ENCODE measurements around the gene MIB1. TPM values are rescaled to one million over a fixed set of nuclear protein-coding genes. Genes with fewer than 3 reads are reported as not detected.

MIB1 gene
- total RNA-seq, 1 experiment from 2014 or later: 70.5 TPM

- no peak overlapping the region for H3K4me3 ChIP-seq (ENCODE audit: low read depth, low read length, poor library complexity, severe bottlenecking)
- BruUV-seq (replicated peaks): no TSS peak
- no peaks in the 10 kb centered on the region for H3K36me3 ChIP-seq (ENCODE audit: insufficient read depth, low read length, poor library complexity, severe bottlenecking)
- peak; percentile 55 for DNase-seq (ENCODE audit: low spot score)
- H3K27ac ChIP-seq (ENCODE audit: low read depth, low read length, poor library complexity, severe bottlenecking): no peak overlapping the region
- no peaks in the 10 kb centered on the region for H3K4me1 ChIP-seq (ENCODE audit: insufficient read depth, low read length, poor library complexity, severe bottlenecking)
- TF ChIP-seq CTCF (conservative IDR thresholded peaks at IDR 0.05; ENCODE audit: low read depth, low read length): peak; percentile 81
- no peak for TF ChIP-seq EZH2 (IDR thresholded peaks at IDR 0.05; ENCODE audit: borderline replicate concordance, low read depth, low read length, poor library complexity, severe bottlenecking)
- H3K27me3 ChIP-seq (replicated peaks; ENCODE audit: insufficient read depth, low read depth, low read length, poor library complexity): no peaks in the 10 kb centered on the region
- no peaks in the 10 kb centered on the region for H3K9me3 ChIP-seq (ENCODE audit: low read depth, low read length, poor library complexity, severe bottlenecking)
- intact Hi-C loops (cut with micrococcal nuclease; ENCODE audit: unreplicated experiment): loop anchor here (5.0 kb wide), 1 partner anchor 664 kb away; no protein-coding TSS in a partner anchor
- CTCF ChIA-PET: interaction anchor here (0.6 kb wide), 1 partner anchor 17 kb away, joined by 3 read pairs; no protein-coding TSS in a partner anchor
- POLR2A ChIA-PET (ENCODE audit: low non-redundant PET): no interaction called here
Observed at GRCh38 chr18:21897811-21898210, 157.2 kb downstream of the MIB1 start.

- H3K4me1 ChIP-seq (ENCODE audit: insufficient read depth, low read length, poor library complexity, severe bottlenecking): no peaks in the 10 kb centered on the region
- ChIA-PET POLR2A (ENCODE audit: low non-redundant PET) (no interaction called here), CTCF (no interaction called here)
- no peaks in the 10 kb centered on the region for H3K9me3 ChIP-seq (ENCODE audit: low read depth, low read length, poor library complexity, severe bottlenecking)
- no peak for TF ChIP-seq EZH2 (IDR thresholded peaks at IDR 0.05; ENCODE audit: borderline replicate concordance, low read depth, low read length, poor library complexity, severe bottlenecking)
- no peak for TF ChIP-seq CTCF (conservative IDR thresholded peaks at IDR 0.05; ENCODE audit: low read depth, low read length)
- no peaks in the 10 kb centered on the region for H3K36me3 ChIP-seq (ENCODE audit: insufficient read depth, low read length, poor library complexity, severe bottlenecking)
- intact Hi-C loops (cut with micrococcal nuclease; ENCODE audit: unreplicated experiment): no loop called here
- no peak overlapping the region for H3K27ac ChIP-seq (ENCODE audit: low read depth, low read length, poor library complexity, severe bottlenecking)
- DNase-seq (ENCODE audit: low spot score): no peak
- H3K27me3 ChIP-seq (replicated peaks; ENCODE audit: insufficient read depth, low read depth, low read length, poor library complexity): no peaks in the 10 kb centered on the region
- H3K4me3 ChIP-seq (ENCODE audit: low read depth, low read length, poor library complexity, severe bottlenecking): no peak overlapping the region
- BruUV-seq (replicated peaks): no TSS peak
Observed at GRCh38 chr18:21900605-21901352, 160.2 kb downstream of the MIB1 start.

- TF ChIP-seq CTCF (conservative IDR thresholded peaks at IDR 0.05; ENCODE audit: low read depth, low read length): no peak
- TF ChIP-seq EZH2 (IDR thresholded peaks at IDR 0.05; ENCODE audit: borderline replicate concordance, low read depth, low read length, poor library complexity, severe bottlenecking): no peak
- Histone ChIP-seq H3K4me3 (ENCODE audit: low read depth, low read length, poor library complexity, severe bottlenecking) (no peak overlapping the region), H3K27me3 (replicated peaks; ENCODE audit: insufficient read depth, low read depth, low read length, poor library complexity) (no peaks in the 10 kb centered on the region), H3K36me3 (ENCODE audit: insufficient read depth, low read length, poor library complexity, severe bottlenecking) (no peaks in the 10 kb centered on the region), H3K27ac (ENCODE audit: low read depth, low read length, poor library complexity, severe bottlenecking) (no peak overlapping the region), H3K4me1 (ENCODE audit: insufficient read depth, low read length, poor library complexity, severe bottlenecking) (no peaks in the 10 kb centered on the region), H3K9me3 (ENCODE audit: low read depth, low read length, poor library complexity, severe bottlenecking) (no peaks in the 10 kb centered on the region)
- BruUV-seq (replicated peaks): no TSS peak
- ChIA-PET CTCF (no interaction called here), POLR2A (ENCODE audit: low non-redundant PET) (no interaction called here)
- no peak for DNase-seq (ENCODE audit: low spot score)
- intact Hi-C loops (cut with micrococcal nuclease; ENCODE audit: unreplicated experiment): no loop called here
Observed at GRCh38 chr18:21901423-21901945, 160.9 kb downstream of the MIB1 start.
